Activated naive CD8-positive, alpha-beta T cell treated with anti-CD3 and anti-CD28 coated beads, Interleukin-2, amount 50 U/mL, for 24 hours (primary cell): ENCODE results near the gene ABCA9.

Source experiments
- ATAC-seq: fragments of 150-1000 bp; cut with Tn5 transposase; one replicate; pipeline ENCODE4 v1.10.0; 2021
- DNase-seq: peaks from one replicate; pipeline ENCODE4 v3.0.0; 2021
- H3K27ac Mint-ChIP-seq: one replicate; pipeline ENCODE4 v1.8.0; 2021; ENCODE audit warnings: mild to moderate bottlenecking, mixed read lengths
- H3K27me3 Mint-ChIP-seq: one replicate; pipeline ENCODE4 v1.8.0; 2021; ENCODE audit warnings: mixed read lengths
- H3K36me3 Mint-ChIP-seq: one replicate; pipeline ENCODE4 v1.8.0; 2021; ENCODE audit warnings: low read depth, mixed read lengths
- H3K4me1 Mint-ChIP-seq: one replicate; pipeline ENCODE4 v1.8.0; 2021; ENCODE audit warnings: mixed read lengths
- H3K4me3 Mint-ChIP-seq: one replicate; pipeline ENCODE4 v1.8.0; 2021; ENCODE audit warnings: mild to moderate bottlenecking, moderate library complexity, mixed read lengths
- H3K9me3 Mint-ChIP-seq: one replicate; pipeline ENCODE4 v1.8.0; 2021; ENCODE audit warnings: mixed read lengths

Gene ABCA9, protein sequence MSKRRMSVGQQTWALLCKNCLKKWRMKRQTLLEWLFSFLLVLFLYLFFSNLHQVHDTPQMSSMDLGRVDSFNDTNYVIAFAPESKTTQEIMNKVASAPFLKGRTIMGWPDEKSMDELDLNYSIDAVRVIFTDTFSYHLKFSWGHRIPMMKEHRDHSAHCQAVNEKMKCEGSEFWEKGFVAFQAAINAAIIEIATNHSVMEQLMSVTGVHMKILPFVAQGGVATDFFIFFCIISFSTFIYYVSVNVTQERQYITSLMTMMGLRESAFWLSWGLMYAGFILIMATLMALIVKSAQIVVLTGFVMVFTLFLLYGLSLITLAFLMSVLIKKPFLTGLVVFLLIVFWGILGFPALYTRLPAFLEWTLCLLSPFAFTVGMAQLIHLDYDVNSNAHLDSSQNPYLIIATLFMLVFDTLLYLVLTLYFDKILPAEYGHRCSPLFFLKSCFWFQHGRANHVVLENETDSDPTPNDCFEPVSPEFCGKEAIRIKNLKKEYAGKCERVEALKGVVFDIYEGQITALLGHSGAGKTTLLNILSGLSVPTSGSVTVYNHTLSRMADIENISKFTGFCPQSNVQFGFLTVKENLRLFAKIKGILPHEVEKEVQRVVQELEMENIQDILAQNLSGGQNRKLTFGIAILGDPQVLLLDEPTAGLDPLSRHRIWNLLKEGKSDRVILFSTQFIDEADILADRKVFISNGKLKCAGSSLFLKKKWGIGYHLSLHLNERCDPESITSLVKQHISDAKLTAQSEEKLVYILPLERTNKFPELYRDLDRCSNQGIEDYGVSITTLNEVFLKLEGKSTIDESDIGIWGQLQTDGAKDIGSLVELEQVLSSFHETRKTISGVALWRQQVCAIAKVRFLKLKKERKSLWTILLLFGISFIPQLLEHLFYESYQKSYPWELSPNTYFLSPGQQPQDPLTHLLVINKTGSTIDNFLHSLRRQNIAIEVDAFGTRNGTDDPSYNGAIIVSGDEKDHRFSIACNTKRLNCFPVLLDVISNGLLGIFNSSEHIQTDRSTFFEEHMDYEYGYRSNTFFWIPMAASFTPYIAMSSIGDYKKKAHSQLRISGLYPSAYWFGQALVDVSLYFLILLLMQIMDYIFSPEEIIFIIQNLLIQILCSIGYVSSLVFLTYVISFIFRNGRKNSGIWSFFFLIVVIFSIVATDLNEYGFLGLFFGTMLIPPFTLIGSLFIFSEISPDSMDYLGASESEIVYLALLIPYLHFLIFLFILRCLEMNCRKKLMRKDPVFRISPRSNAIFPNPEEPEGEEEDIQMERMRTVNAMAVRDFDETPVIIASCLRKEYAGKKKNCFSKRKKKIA (N-terminal part only)

DNA sequence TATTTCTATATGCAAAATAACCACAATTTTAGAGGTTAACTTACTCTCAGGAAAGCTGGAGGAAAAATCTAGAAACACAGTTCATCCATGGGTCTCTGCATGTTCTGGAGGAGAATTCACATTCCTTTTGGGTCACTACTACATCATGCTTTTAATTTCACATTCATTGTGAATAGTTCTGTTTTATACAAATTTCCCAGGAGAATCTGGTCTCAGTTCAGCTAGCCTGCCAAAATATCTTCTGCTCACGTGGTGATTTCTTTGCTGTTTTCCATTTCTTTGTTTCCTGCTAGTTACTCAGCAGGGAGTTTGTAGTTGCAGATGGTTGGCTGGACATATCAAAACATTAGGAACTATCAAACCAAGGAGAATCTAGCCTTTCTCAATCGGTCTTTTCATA is at the start of gene ABCA9:
Gene ABCA9 (minus strand): TSS at position 106 of the 400 bp plus-strand sequence. CDS start 9,801 bp downstream, outside the sequence.
- no peaks in the 10 kb centered on the region for H3K36me3 Mint-ChIP-seq
- H3K9me3 Mint-ChIP-seq = no peaks in the 10 kb centered on the region
- H3K27me3 Mint-ChIP-seq = no peaks in the 10 kb centered on the region
- ATAC-seq = no peak
- no peak for DNase-seq
- H3K27ac Mint-ChIP-seq = no peak within 1 kb of the TSS
- no peak within 1 kb of the TSS for H3K4me3 Mint-ChIP-seq
- peaks cover 10% of the 10 kb centered on the region for H3K4me1 Mint-ChIP-seq

DNA sequence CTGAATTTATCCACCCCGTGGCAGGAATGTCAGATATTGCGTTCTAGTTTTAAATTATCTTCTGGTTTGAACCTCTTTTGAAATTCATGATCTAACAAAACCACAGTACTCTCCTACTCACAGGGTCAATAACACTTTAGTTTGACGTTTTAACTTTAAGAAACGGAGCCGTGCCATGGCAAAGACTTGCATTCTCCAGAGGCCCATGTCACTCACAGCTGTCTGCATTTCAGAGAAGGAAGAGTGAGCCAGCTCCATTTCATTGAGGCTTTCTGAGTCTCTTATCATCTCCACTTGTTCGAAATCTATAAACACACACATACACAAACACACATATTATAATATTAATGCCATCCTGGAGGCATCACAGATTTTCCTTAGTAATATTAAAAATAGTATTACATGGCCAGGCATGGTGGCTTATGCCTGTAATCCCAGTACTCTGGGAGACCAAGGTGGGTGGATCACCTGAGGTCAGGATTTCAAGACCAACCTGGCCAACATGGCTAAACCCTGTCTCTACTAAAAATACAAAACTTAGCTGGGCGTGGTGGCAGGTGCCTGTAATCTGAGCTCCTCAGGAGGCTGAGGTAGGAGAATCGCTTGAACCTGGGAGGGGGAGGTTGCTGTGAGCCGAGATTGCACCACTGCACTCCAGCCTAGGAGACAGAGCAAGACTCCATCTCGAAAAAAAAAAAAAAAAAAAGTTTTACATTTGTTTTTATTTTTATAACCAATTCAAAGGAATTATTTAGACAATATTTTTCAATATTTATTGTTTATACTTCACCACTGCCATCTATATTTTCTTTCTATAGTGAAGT is 45.4 kb upstream of the ABCA9 start:
- H3K36me3 Mint-ChIP-seq = no peaks in the 10 kb centered on the region
- H3K27me3 Mint-ChIP-seq = no peaks in the 10 kb centered on the region
- no peaks in the 10 kb centered on the region for H3K9me3 Mint-ChIP-seq
- DNase-seq = no peak
- no peak overlapping the region for H3K4me3 Mint-ChIP-seq
- no peak for ATAC-seq
- no peak overlapping the region for H3K27ac Mint-ChIP-seq
- no peaks in the 10 kb centered on the region for H3K4me1 Mint-ChIP-seq

DNA sequence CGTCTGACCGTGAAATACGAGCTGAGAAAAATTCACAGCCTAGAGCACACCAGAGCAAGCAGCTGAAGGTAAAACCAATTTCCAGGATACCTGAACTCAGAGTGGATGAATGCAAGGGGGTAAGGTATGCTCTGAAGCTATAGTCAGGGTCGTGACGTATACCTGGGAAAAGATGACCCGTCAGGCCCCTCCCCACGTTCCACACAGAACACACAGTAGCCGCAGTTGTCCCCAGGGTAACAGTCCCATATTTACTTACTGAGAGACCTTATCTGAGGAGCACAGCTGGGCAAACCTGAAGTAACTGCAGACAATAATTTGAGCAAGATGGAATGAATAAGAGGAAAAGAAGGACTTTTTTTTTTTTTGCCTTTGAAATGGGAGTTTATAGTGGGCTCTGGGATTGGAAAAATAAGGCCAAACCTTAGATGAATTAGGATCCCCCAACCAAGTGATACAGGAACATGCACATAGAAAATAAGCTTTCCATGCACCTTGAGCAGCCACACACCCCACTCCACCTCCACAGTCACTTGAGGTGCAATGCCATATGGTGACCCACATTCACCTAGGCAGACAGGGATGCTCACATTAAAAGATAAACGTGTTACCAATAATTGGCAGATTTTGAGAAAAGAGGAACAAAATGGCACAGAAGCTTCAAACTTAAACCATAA is 43.0 kb upstream of the ABCA9 start:
- Mint-ChIP-seq H3K27ac (no peak overlapping the region), H3K9me3 (no peaks in the 10 kb centered on the region), H3K36me3 (no peaks in the 10 kb centered on the region), H3K4me3 (no peak overlapping the region), H3K4me1 (no peaks in the 10 kb centered on the region), H3K27me3 (no peaks in the 10 kb centered on the region)
- no peak for ATAC-seq
- DNase-seq = no peak

DNA sequence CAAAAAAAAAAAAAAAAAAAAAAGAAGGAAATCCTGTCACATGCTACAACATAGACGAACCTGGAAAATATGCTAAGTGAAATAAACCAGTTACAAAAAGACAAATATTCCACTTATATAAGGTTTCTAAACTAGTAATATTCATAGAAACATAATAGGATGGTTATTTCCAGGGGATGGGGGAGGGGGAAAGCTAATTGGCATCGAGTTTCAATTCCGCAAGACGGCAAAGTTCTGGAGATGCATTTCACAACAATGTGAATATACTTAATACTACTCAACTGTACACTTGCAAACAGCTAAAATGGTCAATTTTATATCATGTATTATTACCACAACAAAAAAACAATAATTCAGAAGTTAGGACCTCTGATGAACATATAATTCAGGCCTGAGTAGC is 37.9 kb upstream of the ABCA9 start:
- Mint-ChIP-seq H3K4me3 (no peak overlapping the region), H3K27me3 (no peaks in the 10 kb centered on the region), H3K27ac (no peak overlapping the region), H3K36me3 (no peaks in the 10 kb centered on the region), H3K4me1 (no peaks in the 10 kb centered on the region), H3K9me3 (no peaks in the 10 kb centered on the region)
- ATAC-seq (no peak), DNase-seq (no peak)

DNA sequence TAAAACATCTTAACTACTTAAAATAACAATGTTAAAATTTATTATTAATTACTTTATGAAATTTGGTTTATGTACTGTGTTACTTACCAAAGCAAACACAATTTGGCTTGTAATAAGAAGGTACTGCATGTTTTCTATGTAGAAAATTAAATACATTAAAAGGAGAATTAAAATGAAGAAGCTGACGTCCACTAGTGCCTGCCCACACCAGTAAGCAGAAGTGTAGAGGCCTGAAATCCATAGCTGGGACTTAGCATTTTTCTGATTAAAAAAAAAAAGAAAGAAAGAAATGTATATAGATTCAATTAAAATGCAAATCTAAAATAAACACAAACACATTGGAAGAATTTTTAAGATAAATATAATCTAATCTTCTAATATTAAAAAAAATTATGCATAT is 35.8 kb upstream of the ABCA9 start:
- Mint-ChIP-seq H3K9me3 (no peaks in the 10 kb centered on the region), H3K4me1 (peaks cover 6% of the 10 kb centered on the region), H3K4me3 (no peak overlapping the region), H3K36me3 (no peaks in the 10 kb centered on the region), H3K27ac (no peak overlapping the region), H3K27me3 (peaks cover 1% of the 10 kb centered on the region)
- DNase-seq = no peak
- no peak for ATAC-seq

DNA sequence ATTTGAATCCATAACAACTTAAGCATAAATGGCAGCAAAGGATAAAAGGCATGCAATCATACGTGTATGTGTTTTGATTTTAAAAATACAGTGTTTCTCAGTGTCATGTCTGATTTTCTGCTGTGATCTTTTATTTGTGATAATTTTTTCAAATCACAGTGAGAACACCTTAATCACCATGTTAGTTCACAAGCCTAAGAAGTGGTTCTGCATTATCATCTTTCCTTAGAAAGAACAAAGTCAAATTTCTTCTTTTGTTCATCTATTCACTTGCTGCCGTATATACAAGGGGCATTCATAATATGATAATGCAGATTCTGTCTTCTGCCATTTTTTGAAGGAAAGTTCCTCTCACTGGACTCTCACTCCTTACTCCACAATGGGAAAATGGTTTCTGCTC is 33.3 kb upstream of the ABCA9 start:
- Mint-ChIP-seq H3K27me3 (peaks cover 3% of the 10 kb centered on the region), H3K27ac (no peak overlapping the region), H3K36me3 (no peaks in the 10 kb centered on the region), H3K9me3 (no peaks in the 10 kb centered on the region), H3K4me1 (peaks cover 6% of the 10 kb centered on the region), H3K4me3 (no peak overlapping the region)
- DNase-seq = no peak
- no peak for ATAC-seq

DNA sequence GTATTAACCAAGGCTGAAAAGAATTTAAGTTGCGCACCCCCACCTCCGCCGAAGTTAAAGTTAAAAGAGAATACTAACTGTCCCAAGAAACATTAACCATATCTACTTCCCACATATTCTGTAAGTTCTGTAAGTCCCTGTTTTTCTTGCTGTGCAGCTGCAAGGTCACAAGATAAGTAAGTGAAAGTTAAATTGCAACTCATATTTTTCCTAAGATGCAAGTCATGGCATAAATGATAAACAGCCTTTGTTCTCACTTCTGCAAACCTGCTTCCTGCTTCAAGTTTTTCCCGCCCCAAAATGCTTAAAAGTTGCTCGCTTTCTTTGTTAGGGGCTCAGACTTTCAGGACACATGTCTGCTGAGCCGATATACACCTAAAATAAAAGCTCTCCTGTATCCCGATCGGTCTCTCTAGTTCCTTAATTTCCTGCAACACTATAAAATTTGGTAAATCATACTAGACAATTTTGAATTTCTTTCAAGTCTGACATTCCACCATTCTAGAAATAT is 32.6 kb upstream of the ABCA9 start:
- Mint-ChIP-seq H3K27me3 (peaks cover 3% of the 10 kb centered on the region), H3K4me3 (no peak overlapping the region), H3K27ac (no peak overlapping the region), H3K4me1 (peaks cover 6% of the 10 kb centered on the region), H3K9me3 (no peaks in the 10 kb centered on the region), H3K36me3 (no peaks in the 10 kb centered on the region)
- DNase-seq = no peak
- no peak for ATAC-seq

DNA sequence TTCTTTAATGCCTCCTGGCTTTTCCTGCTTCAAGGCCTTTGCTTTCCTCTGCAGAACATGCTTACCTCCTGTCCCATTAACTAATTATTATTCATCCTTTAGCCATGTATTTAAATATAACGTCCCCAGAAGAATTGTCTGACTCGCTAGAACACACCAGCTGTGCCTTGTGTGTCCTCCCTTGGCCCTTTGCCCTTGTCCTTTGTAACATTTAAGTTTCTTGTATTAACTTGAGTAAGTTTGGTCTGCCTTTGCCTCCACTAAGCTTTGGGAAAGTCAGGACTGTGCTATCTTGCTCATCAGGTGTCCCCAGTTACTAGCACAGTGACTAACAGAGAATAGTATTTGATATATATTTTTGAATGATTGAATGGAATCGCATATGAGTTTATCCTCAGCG is 29.6 kb upstream of the ABCA9 start:
- Mint-ChIP-seq H3K9me3 (no peaks in the 10 kb centered on the region), H3K27me3 (peaks cover 3% of the 10 kb centered on the region), H3K27ac (no peak overlapping the region), H3K4me1 (peaks cover 6% of the 10 kb centered on the region), H3K4me3 (no peak overlapping the region), H3K36me3 (no peaks in the 10 kb centered on the region)
- ATAC-seq (no peak), DNase-seq (no peak)

DNA sequence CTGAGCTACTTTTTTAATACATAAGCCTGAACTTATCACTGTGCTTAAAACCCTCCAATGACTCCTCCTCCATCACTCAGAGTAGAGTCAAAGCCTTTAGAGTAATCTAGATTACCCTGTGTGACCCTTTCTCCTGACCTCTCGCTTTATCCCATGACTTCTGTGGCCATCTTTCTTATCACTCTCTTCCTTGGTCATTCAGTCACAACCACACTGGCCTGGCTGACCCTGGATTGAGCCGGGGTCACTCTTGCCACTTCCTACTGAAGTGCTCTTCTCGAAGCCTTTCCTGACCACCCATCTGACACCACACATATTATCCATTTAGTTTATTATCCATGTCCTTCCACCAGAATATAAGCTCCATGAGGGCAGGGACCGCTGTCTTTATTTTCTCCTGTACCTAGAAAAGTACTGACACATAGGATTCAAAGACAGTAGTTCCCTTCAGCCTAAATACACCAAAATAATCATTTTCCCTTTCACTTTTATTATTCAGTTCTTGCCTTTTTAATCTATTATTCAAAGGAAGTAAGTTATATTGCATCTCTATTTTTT is 28.0 kb upstream of the ABCA9 start:
- peaks cover 6% of the 10 kb centered on the region for H3K4me1 Mint-ChIP-seq
- no peak overlapping the region for H3K27ac Mint-ChIP-seq
- ATAC-seq (no peak), DNase-seq (no peak)
- H3K36me3 Mint-ChIP-seq = no peaks in the 10 kb centered on the region
- H3K27me3 Mint-ChIP-seq = peaks cover 3% of the 10 kb centered on the region
- H3K9me3 Mint-ChIP-seq = no peaks in the 10 kb centered on the region
- H3K4me3 Mint-ChIP-seq = no peak overlapping the region

DNA sequence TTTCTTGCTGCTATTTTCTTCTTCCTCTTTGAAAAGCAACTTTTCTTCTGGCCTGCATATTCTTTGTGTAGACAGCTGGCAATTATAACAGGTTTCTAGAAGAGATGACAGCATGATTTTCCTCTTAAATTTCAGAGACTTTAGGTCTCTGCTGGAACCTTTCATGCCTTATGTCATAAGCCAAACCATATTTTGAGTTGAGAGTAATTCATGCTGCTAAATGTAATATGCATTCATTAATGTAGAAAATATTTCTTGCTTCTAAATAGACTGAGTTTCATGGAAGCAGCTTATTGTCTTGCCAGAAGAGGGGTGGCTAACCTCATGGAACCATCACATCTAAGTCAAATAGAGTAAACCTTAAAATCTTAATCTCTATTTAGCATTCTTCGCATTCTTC is 25.9 kb upstream of the ABCA9 start:
- no peak overlapping the region for H3K4me3 Mint-ChIP-seq
- H3K36me3 Mint-ChIP-seq = peaks cover 3% of the 10 kb centered on the region
- H3K4me1 Mint-ChIP-seq = no peaks in the 10 kb centered on the region
- peaks cover 4% of the 10 kb centered on the region for H3K9me3 Mint-ChIP-seq
- H3K27ac Mint-ChIP-seq = no peak overlapping the region
- DNase-seq (no peak), ATAC-seq (no peak)
- H3K27me3 Mint-ChIP-seq = peaks cover 2% of the 10 kb centered on the region

DNA sequence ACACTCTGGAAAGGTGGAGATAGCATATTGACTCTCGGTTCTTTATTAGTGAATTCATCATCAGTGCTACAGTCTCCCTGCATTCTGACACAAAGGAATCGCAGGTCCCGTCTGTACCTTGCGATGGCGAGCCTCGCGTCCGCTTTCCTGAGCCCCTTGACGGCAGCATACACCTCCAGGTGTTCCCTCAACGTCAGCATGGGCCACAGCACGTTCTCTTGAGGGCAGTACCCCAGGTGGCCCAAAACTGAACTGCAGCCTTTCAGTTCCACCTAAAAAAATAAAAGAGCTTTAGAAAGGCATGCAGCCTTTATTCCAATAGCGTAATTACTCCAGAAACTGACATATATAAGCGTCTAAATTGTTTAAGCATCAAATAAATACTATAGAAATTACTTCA is 24.2 kb upstream of the ABCA9 start:
- no peaks in the 10 kb centered on the region for H3K4me1 Mint-ChIP-seq
- no peak for DNase-seq
- H3K36me3 Mint-ChIP-seq = peaks cover 3% of the 10 kb centered on the region

DNA sequence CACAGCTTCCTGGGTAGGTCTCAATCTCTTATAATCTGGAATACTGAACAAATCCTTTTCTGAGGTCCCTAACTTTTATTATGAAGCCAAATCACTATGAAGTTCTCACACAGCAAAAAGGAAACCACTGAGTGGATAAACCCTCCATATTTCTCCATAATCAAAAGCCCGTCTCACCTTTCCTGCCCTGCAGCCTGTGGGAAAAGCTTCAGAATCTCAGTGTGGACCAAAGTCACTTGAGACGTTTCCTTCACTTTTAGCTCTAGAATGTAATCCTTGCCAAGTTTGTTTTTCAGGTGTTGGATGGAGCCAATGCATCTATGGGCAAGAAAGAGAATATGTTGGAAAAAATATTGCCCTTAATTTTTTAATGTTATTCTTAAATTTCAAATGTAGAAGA is 22.0 kb upstream of the ABCA9 start:
- ATAC-seq (no peak), DNase-seq (no peak)
- peaks cover 3% of the 10 kb centered on the region for H3K36me3 Mint-ChIP-seq
- H3K27ac Mint-ChIP-seq = no peak overlapping the region
- no peaks in the 10 kb centered on the region for H3K4me1 Mint-ChIP-seq
- H3K4me3 Mint-ChIP-seq = no peak overlapping the region
- H3K27me3 Mint-ChIP-seq = no peaks in the 10 kb centered on the region
- peaks cover 4% of the 10 kb centered on the region for H3K9me3 Mint-ChIP-seq

More for the DNA sequence above, 24.2 kb upstream of the ABCA9 start:
- Mint-ChIP-seq H3K27me3 (no peaks in the 10 kb centered on the region), H3K27ac (no peak overlapping the region), H3K4me3 (no peak overlapping the region), H3K9me3 (peaks cover 4% of the 10 kb centered on the region)
- no peak for ATAC-seq

DNA sequence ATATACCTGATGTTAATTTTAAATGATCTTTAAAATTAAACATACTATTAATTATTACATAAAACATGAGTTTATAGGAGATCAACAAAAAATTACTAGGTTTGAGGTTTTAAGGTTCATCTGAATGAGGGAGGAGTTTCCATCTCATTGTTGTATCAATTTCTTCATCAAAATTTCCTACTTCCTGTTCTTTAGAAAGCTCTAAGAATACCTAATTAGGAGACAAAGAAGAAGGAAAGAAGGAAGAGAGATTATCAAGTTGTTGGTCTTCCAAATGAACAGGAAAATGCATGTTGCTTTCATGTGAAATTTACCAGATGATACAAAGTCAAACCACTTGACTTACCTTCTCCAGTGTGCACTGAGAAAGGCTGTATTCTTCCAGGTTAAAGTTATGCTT is 18.1 kb upstream of the ABCA9 start:
- no peak for DNase-seq
- H3K27ac Mint-ChIP-seq = no peak overlapping the region
- peaks cover 29% of the 10 kb centered on the region for H3K9me3 Mint-ChIP-seq
- H3K27me3 Mint-ChIP-seq = no peaks in the 10 kb centered on the region
- peaks cover 3% of the 10 kb centered on the region for H3K36me3 Mint-ChIP-seq
- H3K4me1 Mint-ChIP-seq = no peaks in the 10 kb centered on the region
- ATAC-seq = no peak
- H3K4me3 Mint-ChIP-seq = no peak overlapping the region
